ENCODE data around the gene TSPAN10.
A peak's percentile ranks its signal among the peaks of the same experiment; 100 is the strongest.
"Not testable (repeated sequence)": the region's sequence is repeated elsewhere in the genome, so short reads cannot be mapped to it uniquely, and the experiment has no call there.

Gene TSPAN10

GRCh38 chr17:81665205-81666091 is 28.5 kb downstream of the TSPAN10 start:
- no peak for DNase-seq

DNA sequence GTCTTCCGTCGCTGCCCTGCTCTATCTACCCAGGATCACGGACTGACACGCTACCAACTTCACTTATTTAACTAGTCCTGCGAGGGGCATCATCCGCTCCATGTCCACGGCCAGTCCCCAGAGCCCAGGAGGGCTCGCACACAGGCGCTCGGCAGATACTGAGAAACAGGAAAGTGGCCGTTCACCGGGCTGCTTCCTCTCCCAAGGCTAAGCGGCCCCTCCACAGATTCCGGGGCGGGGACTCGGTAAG is 29.0 kb downstream of the TSPAN10 start:
- DNase-seq: no peak

DNA sequence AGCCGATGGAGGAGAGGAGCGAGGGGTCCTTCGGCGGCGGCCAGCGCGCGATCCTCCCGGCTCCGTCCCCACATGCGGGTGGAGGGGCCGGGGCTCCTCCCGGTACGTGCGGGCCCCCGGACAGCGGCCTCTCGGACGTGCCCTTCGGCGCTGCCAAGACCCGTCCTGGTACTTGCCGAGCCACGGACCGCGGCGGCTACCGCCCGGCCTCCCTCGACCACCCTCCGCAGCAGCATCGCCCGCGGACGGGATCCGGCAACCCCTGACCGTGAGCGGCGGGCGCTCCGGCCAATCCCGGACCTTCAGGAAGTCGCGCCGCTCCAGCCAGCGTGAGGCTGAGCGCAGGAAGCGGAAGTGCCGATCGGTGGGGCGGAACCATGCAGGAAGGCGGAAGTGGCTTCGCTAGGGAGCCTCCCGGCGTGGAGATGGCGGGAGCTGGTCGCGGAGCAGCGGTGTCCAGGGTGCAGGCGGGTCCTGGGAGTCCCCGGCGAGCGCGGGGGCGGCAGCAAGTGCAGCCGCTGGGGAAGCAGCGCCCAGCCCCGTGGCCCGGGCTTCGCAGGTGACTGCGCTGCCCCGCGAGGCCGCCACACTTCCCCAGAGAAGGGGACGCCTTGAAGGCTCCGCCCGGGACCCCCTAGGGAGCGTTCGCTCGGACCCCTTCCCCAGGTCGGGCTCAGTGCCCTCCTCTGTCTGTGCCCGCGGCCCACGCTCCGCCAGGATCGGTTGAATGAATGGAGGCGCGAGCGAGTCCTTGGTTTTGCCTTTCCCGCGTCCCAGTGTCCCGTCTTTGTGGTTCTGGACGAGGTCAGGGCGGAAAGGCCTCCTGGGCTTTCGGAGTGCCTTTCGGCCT is 29.6 kb downstream of the TSPAN10 start, which contains the start of the genes CCDC137 and OXLD1:
CCDC137 (plus strand) TSS at position 396 of the 850 bp plus-strand sequence; CDS start at position 426, 30 bp downstream.
OXLD1 (minus strand) TSS at position 264 of the 850 bp plus-strand sequence; CDS start at position 236, 28 bp downstream.
- DNase-seq: peak; percentile 50

DNA sequence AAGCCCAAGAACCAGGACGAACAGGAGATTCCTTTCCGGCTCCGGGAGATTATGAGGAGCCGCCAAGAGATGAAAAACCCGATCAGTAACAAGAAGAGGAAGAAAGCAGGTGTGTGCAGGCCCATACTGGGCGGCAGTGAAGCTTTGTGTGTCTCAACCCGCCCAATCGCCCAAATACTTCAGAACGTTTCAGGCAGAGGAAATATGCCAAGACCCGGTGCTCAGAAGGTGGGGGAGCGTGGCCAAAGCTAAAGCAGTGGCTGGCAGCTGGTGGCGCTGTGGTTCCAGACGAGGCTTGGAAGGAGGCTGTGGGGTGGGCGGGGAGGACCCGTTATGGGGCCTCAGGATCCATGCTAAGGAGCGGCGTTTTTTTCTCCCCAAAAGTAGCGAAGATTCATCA is 30.8 kb downstream of the TSPAN10 start:
- DNase-seq: no peak

GRCh38 chr17:81672504-81672903 is 35.5 kb downstream of the TSPAN10 start:
- no peak for DNase-seq

GRCh38 chr17:81672954-81673353 is 36.0 kb downstream of the TSPAN10 start:
- no peak for DNase-seq

DNA sequence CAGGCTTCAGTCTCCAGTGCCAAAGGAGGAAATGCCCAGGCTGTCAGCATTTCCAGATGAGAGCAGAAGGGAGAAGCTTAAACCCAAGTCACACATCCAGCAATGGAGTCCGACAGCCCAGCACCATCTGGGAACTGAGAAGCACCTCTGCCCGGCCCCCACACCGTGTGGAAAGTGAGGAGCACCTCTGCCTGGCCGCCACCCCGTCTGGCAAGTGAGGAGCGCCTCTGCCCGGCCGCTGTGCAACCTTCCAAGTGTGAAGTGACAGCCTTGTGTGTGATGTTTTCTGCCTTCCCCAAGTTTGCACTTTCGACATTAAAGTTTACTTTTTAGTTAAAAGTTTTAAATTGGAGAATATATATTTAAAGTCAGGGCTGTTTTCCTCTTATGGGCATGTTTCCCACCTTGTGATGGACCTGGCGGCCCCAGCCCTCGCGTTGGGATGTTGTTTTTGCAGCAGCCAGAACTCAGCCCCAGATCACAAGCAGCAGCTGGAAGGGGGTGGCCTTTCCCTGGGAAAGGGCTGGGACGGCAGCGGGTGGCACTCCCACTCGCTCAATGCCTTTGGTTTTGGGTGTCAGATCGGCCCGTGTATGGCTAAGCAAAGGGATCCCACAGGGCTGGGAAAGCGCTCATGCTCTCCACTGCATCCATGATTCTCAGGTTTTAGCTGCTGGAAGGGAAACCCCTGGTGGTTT is 36.7 kb downstream of the TSPAN10 start:
- no peak for DNase-seq

DNA sequence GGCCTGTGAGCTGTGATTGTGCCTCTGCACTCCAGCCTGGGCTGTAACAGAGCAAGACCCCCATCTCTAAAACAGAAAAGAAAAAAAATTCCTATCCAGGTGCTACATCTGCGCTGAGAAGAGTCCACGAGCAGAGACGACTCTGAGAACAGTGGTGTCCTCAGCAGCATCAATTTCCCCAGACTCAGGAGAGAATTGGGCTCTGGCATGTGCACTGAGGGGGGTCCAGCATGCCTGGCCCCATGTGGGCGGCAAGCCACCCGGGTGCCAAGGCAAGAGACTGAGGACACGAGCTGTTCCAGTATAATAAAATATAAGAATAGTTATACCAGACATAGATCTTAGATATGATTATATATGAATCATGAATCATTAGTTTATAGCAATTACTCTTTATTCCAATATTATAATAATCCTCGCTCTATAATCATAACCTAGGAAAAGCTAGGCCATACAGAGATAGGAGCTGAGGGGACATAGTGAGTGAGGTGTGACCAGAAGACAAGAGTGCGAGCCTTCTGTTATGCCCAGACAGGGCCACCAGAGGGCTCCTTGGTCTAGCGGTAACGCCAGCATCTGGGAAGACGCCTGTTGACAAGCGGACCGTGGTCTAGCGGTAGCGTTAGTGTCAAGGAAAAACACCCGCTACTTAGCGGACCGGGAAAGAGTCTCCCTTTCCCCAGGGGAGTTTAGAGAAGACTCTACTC is 38.7 kb downstream of the TSPAN10 start:
- DNase-seq: not testable (repeated sequence)

DNA sequence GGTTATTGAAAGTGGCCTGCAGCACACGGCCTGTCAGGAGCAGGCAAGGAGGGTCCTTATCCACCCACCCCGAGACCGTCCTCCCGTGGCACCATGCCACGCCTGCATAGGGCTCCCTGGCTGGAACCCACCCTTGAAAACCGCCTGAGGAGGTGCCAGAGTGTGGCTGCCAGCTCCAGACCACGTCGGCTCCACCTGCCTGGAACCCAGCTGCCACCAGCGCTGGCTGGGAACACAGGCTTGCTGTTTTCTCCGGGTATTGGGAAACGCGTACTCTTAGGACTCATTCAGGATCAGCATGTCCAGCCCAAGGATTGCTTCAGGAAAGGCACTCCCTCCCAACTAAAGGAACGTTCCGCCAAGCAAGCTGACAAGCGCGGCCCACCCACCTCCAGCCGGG is 39.9 kb downstream of the TSPAN10 start:
- no peak for DNase-seq

- DNase-seq: no peak
These were observed 43.2 kb downstream of the TSPAN10 start for GRCh38 chr17:81680150-81680549.

- DNase-seq: no peak
These were observed 44.7 kb downstream of the TSPAN10 start for GRCh38 chr17:81681672-81682071.

GRCh38 chr17:81682565-81683207 is 45.7 kb downstream of the TSPAN10 start:
- no peak for DNase-seq

- no peak for DNase-seq
These were observed 46.2 kb downstream of the TSPAN10 start for GRCh38 chr17:81683208-81683583.

DNA sequence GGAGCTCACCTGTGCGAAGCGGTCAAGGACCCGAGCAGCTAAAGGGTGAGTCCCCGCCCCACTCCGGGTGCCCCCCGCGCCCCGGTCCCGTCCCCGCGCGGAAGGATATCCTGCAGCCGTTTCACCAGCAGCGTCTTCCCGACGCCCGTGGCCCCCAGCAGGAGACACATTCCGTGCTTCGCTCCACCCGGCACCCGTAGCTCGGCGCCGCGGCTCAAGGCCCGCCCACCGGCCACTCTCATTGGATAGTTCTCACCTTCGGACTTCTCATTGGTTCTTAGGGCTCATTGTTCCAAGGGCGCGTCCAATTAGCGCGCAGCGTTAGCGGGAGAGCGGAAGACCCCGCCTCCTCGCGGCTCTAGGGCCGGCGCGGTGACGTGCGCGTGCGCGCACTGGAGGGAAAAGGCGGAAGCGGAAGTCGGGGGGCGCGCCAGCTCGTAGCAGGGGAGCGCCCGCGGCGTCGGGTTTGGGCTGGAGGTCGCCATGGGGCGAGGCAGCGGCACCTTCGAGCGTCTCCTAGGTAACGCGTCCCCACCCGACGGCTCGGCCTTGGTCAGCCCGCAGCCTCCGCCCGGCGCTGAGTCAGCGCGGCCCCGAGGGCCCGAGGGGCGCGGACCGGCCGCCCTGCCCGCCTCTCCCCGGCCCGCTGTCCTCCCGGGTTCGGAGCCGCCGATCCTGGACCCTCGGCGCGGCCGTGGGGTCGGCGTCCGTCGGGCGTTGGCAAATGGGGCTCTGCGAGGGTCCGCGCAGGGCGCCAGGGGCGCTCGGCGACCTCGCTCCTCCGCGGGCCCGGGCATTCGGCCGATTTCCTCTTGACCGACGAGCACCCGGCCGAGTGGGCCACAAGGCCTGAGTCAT is 46.8 kb downstream of the TSPAN10 start, which contains the start of the genes ARL16 and HGS:
ARL16 (minus strand) TSS at position 214 of the 858 bp plus-strand sequence; CDS start at position 170, 44 bp downstream.
HGS (plus strand) TSS at position 428 of the 858 bp plus-strand sequence; CDS start at position 484, 56 bp downstream.
- peak; percentile 89 for DNase-seq

- DNase-seq: no peak
These were observed 47.5 kb downstream of the TSPAN10 start for GRCh38 chr17:81684442-81684911.

- no peak for DNase-seq
These were observed 48.1 kb downstream of the TSPAN10 start for GRCh38 chr17:81685108-81685507.

GRCh38 chr17:81686614-81687013 is 49.6 kb downstream of the TSPAN10 start:
- no peak for DNase-seq

DNA sequence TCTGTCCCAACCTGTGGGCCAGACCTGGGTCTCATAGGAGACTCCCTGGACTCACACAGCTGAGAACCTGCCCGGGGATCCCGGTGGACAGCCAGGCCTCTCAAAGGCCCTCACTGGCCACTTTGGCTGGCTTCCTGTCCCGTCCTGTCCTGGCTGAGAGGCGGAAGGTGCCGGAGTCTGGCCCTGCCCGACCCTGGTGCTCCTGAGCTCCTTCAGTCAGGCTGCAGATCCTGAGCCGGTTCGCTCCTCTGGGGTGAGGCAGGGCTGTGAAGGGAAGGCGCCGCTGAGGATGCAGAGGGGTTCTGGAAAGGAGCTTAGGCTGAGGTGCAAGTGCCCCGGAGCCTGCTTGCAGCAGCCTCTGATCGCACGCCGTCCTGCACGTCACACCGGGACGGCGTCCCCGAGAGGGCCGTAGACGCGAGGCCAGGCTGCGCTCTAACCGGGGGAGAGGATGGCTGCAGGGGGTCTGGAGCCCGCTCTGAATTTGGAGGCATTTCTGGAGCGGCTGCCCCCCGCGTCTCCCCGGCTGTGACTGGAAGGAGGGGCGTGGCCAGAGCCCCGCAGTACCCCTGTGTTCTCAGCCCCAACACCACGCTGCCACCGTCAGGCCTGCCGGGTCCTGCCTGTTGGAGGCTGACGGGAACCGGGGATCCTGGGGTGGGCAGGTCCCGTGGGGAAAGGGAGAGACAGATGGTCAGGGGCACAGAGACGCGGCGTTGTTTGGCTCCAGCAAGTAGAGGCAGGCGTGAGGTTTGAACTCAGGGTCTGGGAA is 51.0 kb downstream of the TSPAN10 start:
- DNase-seq: no peak

DNA sequence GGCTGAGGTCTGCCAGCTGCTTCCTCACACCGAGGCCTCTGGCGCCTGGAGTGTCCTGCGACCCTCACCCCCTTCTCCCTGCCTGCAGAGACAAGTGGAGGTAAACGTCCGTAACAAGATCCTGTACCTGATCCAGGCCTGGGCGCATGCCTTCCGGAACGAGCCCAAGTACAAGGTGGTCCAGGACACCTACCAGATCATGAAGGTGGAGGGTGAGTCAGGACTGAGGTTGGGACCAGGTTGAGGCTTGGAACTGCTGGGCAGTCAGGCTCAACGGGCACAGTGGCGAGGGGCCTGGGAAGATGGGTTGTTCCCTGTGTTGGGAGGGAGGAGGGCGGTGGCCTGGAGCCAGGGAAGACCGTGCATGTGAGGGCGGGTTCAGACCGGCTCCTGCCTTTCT is 51.6 kb downstream of the TSPAN10 start:
- no peak for DNase-seq

DNA sequence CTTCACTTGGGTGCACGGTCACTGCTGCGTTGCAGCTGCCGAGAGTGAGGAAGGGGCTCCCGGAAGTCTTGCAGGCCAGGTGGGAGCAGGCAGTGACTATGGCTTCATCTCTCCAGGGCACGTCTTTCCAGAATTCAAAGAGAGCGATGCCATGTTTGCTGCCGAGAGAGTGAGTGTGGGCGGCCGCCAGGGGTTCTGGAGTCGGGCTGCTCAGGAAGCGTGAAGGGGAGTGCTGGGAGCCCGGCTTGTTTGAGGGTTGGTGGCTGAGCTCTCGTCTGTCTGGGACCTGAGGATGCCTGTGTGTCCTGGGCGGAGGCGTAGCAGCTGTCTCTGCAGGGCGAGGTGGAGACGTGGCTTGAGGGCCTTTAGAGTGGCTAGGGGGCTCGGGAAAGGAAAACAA is 53.1 kb downstream of the TSPAN10 start:
- DNase-seq: no peak
